Measurements from ENCODE around the gene AARS2. TPM values are rescaled to one million over a fixed set of nuclear protein-coding genes. Genes with fewer than 3 reads are reported as not detected.

The AARS2 gene
- total and polyA plus RNA-seq, 10 of the 15 experiments (the other 5 are each of a cell fraction or from before 2014, with no cell fraction given), result 0.71 to 18.3 (median 12.7) TPM

DNA sequence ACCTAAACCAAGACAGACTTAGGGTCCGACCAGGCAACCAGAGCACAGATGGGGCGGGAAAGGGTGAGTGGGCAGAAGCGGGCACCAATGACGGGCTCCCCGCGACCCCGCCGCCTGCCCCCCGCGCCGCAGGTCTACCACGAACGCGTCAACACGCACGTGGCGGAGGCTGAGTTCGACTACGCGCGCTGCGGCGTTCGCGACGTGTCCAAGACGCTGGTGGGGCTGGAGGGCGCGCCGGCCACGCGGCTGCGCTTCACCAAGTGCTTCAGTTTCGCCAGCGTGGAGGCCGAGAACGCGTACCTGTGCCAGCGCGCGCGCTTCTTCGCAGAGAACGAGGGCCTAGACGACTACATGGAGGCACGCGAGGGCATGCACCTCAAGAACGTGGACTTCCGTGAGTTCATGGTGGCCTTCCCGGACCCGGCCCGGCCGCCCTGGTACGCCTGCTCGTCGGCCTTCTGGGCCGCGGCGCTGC lies 37.8 kb downstream of the AARS2 start (continued):
- TF ChIP-seq, protein P1, sequence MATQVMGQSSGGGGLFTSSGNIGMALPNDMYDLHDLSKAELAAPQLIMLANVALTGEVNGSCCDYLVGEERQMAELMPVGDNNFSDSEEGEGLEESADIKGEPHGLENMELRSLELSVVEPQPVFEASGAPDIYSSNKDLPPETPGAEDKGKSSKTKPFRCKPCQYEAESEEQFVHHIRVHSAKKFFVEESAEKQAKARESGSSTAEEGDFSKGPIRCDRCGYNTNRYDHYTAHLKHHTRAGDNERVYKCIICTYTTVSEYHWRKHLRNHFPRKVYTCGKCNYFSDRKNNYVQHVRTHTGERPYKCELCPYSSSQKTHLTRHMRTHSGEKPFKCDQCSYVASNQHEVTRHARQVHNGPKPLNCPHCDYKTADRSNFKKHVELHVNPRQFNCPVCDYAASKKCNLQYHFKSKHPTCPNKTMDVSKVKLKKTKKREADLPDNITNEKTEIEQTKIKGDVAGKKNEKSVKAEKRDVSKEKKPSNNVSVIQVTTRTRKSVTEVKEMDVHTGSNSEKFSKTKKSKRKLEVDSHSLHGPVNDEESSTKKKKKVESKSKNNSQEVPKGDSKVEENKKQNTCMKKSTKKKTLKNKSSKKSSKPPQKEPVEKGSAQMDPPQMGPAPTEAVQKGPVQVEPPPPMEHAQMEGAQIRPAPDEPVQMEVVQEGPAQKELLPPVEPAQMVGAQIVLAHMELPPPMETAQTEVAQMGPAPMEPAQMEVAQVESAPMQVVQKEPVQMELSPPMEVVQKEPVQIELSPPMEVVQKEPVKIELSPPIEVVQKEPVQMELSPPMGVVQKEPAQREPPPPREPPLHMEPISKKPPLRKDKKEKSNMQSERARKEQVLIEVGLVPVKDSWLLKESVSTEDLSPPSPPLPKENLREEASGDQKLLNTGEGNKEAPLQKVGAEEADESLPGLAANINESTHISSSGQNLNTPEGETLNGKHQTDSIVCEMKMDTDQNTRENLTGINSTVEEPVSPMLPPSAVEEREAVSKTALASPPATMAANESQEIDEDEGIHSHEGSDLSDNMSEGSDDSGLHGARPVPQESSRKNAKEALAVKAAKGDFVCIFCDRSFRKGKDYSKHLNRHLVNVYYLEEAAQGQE (IDR thresholded peaks at IDR 0.05; ENCODE audit: low read depth, low read length), result no peak
- TF ChIP-seq, protein P2, sequence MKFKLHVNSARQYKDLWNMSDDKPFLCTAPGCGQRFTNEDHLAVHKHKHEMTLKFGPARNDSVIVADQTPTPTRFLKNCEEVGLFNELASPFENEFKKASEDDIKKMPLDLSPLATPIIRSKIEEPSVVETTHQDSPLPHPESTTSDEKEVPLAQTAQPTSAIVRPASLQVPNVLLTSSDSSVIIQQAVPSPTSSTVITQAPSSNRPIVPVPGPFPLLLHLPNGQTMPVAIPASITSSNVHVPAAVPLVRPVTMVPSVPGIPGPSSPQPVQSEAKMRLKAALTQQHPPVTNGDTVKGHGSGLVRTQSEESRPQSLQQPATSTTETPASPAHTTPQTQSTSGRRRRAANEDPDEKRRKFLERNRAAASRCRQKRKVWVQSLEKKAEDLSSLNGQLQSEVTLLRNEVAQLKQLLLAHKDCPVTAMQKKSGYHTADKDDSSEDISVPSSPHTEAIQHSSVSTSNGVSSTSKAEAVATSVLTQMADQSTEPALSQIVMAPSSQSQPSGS (IDR thresholded peaks at IDR 0.05; ENCODE audit: low read length), result no peak
- TF ChIP-seq, protein P3, sequence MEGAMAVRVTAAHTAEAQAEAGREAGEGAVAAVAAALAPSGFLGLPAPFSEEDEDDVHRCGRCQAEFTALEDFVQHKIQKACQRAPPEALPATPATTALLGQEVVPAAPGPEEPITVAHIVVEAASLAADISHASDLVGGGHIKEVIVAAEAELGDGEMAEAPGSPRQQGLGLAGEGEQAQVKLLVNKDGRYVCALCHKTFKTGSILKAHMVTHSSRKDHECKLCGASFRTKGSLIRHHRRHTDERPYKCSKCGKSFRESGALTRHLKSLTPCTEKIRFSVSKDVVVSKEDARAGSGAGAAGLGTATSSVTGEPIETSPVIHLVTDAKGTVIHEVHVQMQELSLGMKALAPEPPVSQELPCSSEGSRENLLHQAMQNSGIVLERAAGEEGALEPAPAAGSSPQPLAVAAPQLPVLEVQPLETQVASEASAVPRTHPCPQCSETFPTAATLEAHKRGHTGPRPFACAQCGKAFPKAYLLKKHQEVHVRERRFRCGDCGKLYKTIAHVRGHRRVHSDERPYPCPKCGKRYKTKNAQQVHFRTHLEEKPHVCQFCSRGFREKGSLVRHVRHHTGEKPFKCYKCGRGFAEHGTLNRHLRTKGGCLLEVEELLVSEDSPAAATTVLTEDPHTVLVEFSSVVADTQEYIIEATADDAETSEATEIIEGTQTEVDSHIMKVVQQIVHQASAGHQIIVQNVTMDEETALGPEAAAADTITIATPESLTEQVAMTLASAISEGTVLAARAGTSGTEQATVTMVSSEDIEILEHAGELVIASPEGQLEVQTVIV (IDR thresholded peaks at IDR 0.05; ENCODE audit: borderline replicate concordance, partially characterized antibody), result no peak
- TF ChIP-seq TCF3 (IDR thresholded peaks at IDR 0.05; ENCODE audit: borderline replicate concordance, insufficient read depth, low read depth, low read length) (no peak), MTA3 (IDR thresholded peaks at IDR 0.05; ENCODE audit: borderline replicate concordance, low read length) (no peak), IRF4 (IDR thresholded peaks at IDR 0.05; ENCODE audit: low read depth, low read length) (no peak)
